Ovary (tissue), 9 donors: ENCODE results near the gene GLT8D1. TPM values are rescaled to one million over a fixed set of nuclear protein-coding genes. Genes with fewer than 3 reads are reported as not detected.

Experiments
- DNase-seq, 5 donors: peaks; one replicate each; pipeline ENCODE4 v3.0.0-alpha.2; 2019 to 2020
- H3K27ac ChIP-seq, 2 donors: fragments of 200-600 bp; one replicate each; pipeline versions ENCODE4 v1.5.1 to v1.8.0; 2019 to 2022
- H3K27me3 ChIP-seq: fragments of 200-600 bp; one replicate; pipeline ENCODE4 v1.8.0; 2022
- H3K36me3 ChIP-seq: fragments of 200-600 bp; sonication (generic); one replicate; pipeline ENCODE4 v1.5.1; 2019
- H3K4me1 ChIP-seq: one replicate; pipeline ENCODE4 v1.8.1; 2013; ENCODE audit warnings: mild to moderate bottlenecking, moderate library complexity; ENCODE audit not compliant: insufficient read depth
- H3K4me3 ChIP-seq: fragments of 200-600 bp; sonication (generic); one replicate; pipeline ENCODE4 v1.5.1; 2017
- H3K9me3 ChIP-seq, 2 donors: fragments of 200-600 bp in 1 of 2; sonication (generic) in 1 of 2; one replicate each; pipeline versions ENCODE4 v1.5.1 to v1.8.1; 2013 to 2019; ENCODE audit warnings: mild to moderate bottlenecking in 1 of 2, moderate library complexity in 1 of 2
- CTCF ChIP-seq, 3 donors: fragments of 450-650 bp in 2 of 3; fragments of 200-600 bp in 1 of 3; IDR thresholded peaks; one replicate each; pipeline versions ENCODE4 v1.5.1 to v1.8.0; 2016 to 2022; ENCODE audit warnings: antibody characterized with exemption in 3 of 3, mild to moderate bottlenecking in 1 of 3
- EP300 ChIP-seq: sonication (generic); formaldehyde crosslinking; IDR thresholded peaks from one replicate; pipeline ENCODE4 v1.6.1; 2017; ENCODE audit warnings: antibody characterized with exemption
- POLR2A ChIP-seq: fragments of 450-650 bp; IDR thresholded peaks from one replicate; pipeline ENCODE4 v1.6.1; 2017; ENCODE audit warnings: antibody characterized with exemption, mild to moderate bottlenecking, moderate library complexity
- WGBS, 3 donors: extraction: QIAGEN DNeasy Blood & Tissue Kit in 1 of 3; methylation state at CpG; one replicate each; pipeline versions ENCODE4 v1.1.5 to v1.1.7; 2013 to 2017; 5-methylcytosine and 5-hydroxymethylcytosine counted together
- intact Hi-C, 4 donors: fragments of 100-400 bp; cut with DNase I; formaldehyde crosslinking; loops; one replicate each; pipeline versions ENCODE4 v1.11.0 to v1.15.1; 2022 to 2023
- polyA plus RNA-seq, 2 donors: library from polyadenylated mRNA; stranded (reverse); fragments of 200-250 nt in 1 of 2; fragments of 350-450 nt in 1 of 2; fragmentation: Illumina TruSeq in 1 of 2; extraction: RNeasy Lipid Tissue Mini Kit (QIAGEN cat#74804) in 1 of 2; gene quantifications; one replicate each; pipeline ENCODE4 v1.2.3, GENCODE V29; 2013 to 2014
- total RNA-seq, 7 donors: library from RNA; depleted of rRNA in 2 of 7; stranded (reverse); fragments of >200 nt in 2 of 7; fragmentation: NEBNext Ultra II Directional in 3 of 7; extraction: Animal tissue kit (Norgen Biotek cat#: 25700) in 3 of 7; gene quantifications; one replicate each; pipeline versions ENCODE4 v1.1.0 to v1.2.4, GENCODE V29; 2016 to 2023
- donor health status: DM: no; HTN: no; CAD: no; lungs with moderate emphysema.
- donor health status: DM: no; HTN: no; CAD: no.
- donor health status: Bipolar disorder and iron deficiency.
- donor health status: DM: yes; HTN: yes; CAD: no.
- donor health status: DM: no; HTN: no; CAD: no.
- donor health status: DM: yes; HTN: yes; CAD: no.

GLT8D1 gene
- total and polyA plus RNA-seq, 9 donors, result 42.3 to 72.9 (median 57.5) TPM

GRCh38 chr3:52685709-52686691, 19.6 kb downstream of the GLT8D1 start, which contains the start of the genes GNL3 and PBRM1:
TSS of gene GNL3 (plus strand) at chr3:52686032. CDS start at chr3:52686093, 61 bp downstream.
TSS of gene PBRM1 (minus strand) at chr3:52685913.
- no peaks in the 10 kb centered on the region for H3K36me3 ChIP-seq
- H3K9me3 ChIP-seq, result no peaks in the 10 kb centered on the region
- peaks cover 7% of the 10 kb centered on the region for H3K4me1 ChIP-seq
- H3K4me3 ChIP-seq, result peak within 1 kb of the TSS; percentile 84
- peak; percentile 36 for TF ChIP-seq EP300
- TF ChIP-seq POLR2A, result peak; percentile 88
- TF ChIP-seq CTCF (IDR thresholded peaks at IDR 0.05), result peak in 1 of 3 donors; percentile 25
- no peaks in the 10 kb centered on the region for H3K27me3 ChIP-seq
- peak; percentile 92 to 95 (median 93) for DNase-seq
- intact Hi-C loops, result loop anchor here in 1 of 4 donors (10.0 kb wide), 1 partner anchor 151 kb away; the partner anchor contains the start of genes NT5DC2 and UQCC5
- 0 to 1% (median 0%) methylated on average over 62 to 82 of the region's 82 CpGs for WGBS, 3 donors
- H3K27ac ChIP-seq, result peak within 1 kb of the TSS; percentile 95 to 99

GRCh38 chr3:52685285-52685708, 20.3 kb downstream of the GLT8D1 start:
- Histone ChIP-seq H3K9me3 (no peaks in the 10 kb centered on the region), H3K4me1 (peaks cover 10% of the 10 kb centered on the region), H3K36me3 (no peaks in the 10 kb centered on the region), H3K27me3 (no peaks in the 10 kb centered on the region), H3K27ac (peak overlapping the region; percentile 95 to 99), H3K4me3 (peak overlapping the region; percentile 84)
- intact Hi-C loops, result loop anchor here in 1 of 4 donors (10.0 kb wide), 1 partner anchor 150 kb away; the partner anchor contains the start of genes NT5DC2 and UQCC5
- peak in 1 of 5 donors; percentile 74 for DNase-seq
- TF ChIP-seq POLR2A (no peak), CTCF (IDR thresholded peaks at IDR 0.05) (no peak), EP300 (no peak)
- WGBS, 3 donors, result 0% methylated on average over 19 to 41 of the region's 41 CpGs

GRCh38 chr3:52684184-52684583, 21.4 kb downstream of the GLT8D1 start:
- H3K9me3 ChIP-seq, result no peaks in the 10 kb centered on the region
- DNase-seq, result no peak
- H3K4me3 ChIP-seq, result no peak overlapping the region
- intact Hi-C loops, result loop anchor here in 1 of 4 donors (10.0 kb wide), 1 partner anchor 149 kb away; the partner anchor contains the start of genes NT5DC2 and UQCC5
- peaks cover 10% of the 10 kb centered on the region for H3K4me1 ChIP-seq
- TF ChIP-seq POLR2A (no peak), CTCF (IDR thresholded peaks at IDR 0.05) (no peak), EP300 (no peak)
- 25 to 32% (median 26%) methylated on average over 5 of the region's 5 CpGs for WGBS, 3 donors
- H3K27me3 ChIP-seq, result no peaks in the 10 kb centered on the region
- no peaks in the 10 kb centered on the region for H3K36me3 ChIP-seq
- peak overlapping the region in 1 of 2 donors; percentile 12 for H3K27ac ChIP-seq

- Histone ChIP-seq H3K9me3 (no peaks in the 10 kb centered on the region), H3K4me1 (peaks cover 10% of the 10 kb centered on the region), H3K36me3 (no peaks in the 10 kb centered on the region), H3K27me3 (no peaks in the 10 kb centered on the region), H3K27ac (no peak overlapping the region), H3K4me3 (no peak overlapping the region)
- no peak for DNase-seq
- intact Hi-C loops, result loop anchor here in 1 of 4 donors (10.0 kb wide), 1 partner anchor 149 kb away; the partner anchor contains the start of genes NT5DC2 and UQCC5
- 63 to 71% (median 67%) methylated on average over 6 of the region's 6 CpGs for WGBS, 3 donors
- TF ChIP-seq EP300 (no peak), CTCF (IDR thresholded peaks at IDR 0.05) (no peak), POLR2A (no peak)
Observed at GRCh38 chr3:52683611-52684010, 22.0 kb downstream of the GLT8D1 start.
